SU-DHL-6 (cell line): ENCODE measurements around the gene RALGPS1.

Experiments used
- CTCF ChIP-seq: fragments of 200-600 bp; sonication (generic); IDR thresholded peaks from one replicate; pipeline ENCODE4 v1.5.1; 2017; ENCODE audit warnings: antibody characterized with exemption, mild to moderate bottlenecking, low read length, moderate library complexity; ENCODE audit not compliant: insufficient read depth, poor library complexity, severe bottlenecking
- EZH2phosphoT487 ChIP-seq: fragments of 200-600 bp; sonication (generic), shearing (Covaris generic); conservative IDR thresholded peaks from 2 replicates; pipeline ENCODE4 v1.6.1; 2018; ENCODE audit warnings: mild to moderate bottlenecking, antibody characterized with exemption, low read length, moderate library complexity, mixed read lengths

GRCh38 chr9:127138444-127138843, 223.9 kb downstream of the RALGPS1 start:
- TF ChIP-seq CTCF (no peak), EZH2phosphoT487 (no peak)
